HG02870 (cell line): ENCODE results near the gene BEGAIN.

Source experiments
- ATAC-seq: cut with Tn5 transposase; IDR thresholded peaks from one replicate; pipeline ENCODE4 v1.9.1; 2021; ENCODE audit warnings: mild to moderate bottlenecking, moderate library complexity; ENCODE audit not compliant: unreplicated experiment

Gene BEGAIN

GRCh38 chr14:100601914-100602313 is 14.7 kb upstream of the BEGAIN start:
- no peak for ATAC-seq

- no peak for ATAC-seq
Observed at GRCh38 chr14:100601064-100601463, 13.8 kb upstream of the BEGAIN start.

- no peak for ATAC-seq
Observed at GRCh38 chr14:100599981-100600380, 12.8 kb upstream of the BEGAIN start.

DNA sequence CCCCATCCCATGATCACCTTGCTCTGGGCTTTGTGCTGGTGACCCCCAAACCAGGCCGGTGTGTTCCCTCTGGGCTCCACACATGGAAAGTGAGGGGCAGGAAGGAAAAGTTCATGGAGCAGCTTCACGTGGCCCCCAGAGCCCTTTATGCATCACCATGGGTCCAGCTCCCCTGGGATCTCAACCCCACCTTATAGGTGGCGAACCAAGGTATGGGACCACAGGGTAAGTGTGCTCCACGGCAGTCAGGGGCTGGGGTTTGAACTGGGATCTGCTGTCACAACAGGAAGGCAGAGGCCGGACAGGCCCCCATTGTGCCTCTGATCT is 7.4 kb upstream of the BEGAIN start:
- ATAC-seq, result no peak

DNA sequence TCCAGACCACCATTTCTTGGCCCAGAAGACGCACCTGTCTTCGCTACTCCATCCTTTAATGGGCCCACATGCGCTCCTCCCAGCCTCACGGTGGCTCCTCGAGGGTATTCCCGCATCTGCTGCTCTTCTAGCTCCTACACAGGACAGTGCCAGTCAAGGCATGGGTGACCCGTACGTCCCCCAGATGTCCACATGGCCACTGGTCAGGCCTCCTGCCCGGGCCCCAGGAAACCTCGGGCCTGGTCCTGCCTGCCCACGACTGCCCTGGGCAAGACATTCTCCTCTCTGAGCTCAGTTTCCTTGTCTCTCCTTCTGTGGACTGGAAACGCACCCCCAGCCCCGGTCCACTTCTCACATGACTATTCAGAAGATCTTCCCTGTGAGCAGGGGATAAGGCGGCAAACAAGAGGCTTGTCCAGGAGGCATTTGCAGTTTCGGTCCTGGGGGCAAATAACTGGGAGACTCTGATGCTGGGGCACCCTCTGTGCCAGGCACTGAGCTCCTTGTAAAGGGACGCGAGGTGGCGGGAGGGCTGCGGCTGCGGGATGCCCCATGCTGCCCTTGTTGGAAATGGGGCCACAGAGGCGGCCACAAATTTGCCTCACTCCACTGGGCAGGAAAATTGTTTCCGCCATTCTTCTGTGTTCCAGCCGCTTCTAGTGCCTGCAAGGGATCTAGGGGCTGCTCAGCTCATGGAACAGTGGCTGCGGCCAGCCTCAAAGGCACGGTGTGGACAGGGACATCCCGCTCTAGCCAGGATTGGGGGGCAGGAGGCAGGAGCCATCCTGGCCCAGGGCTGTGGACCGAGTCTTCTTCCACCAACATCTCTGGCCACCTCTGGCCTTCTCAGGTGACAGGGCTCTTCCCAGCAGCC is 6.8 kb upstream of the BEGAIN start:
- ATAC-seq, result no peak

GRCh38 chr14:100592972-100593371 is 5.8 kb upstream of the BEGAIN start:
- ATAC-seq, result no peak

DNA sequence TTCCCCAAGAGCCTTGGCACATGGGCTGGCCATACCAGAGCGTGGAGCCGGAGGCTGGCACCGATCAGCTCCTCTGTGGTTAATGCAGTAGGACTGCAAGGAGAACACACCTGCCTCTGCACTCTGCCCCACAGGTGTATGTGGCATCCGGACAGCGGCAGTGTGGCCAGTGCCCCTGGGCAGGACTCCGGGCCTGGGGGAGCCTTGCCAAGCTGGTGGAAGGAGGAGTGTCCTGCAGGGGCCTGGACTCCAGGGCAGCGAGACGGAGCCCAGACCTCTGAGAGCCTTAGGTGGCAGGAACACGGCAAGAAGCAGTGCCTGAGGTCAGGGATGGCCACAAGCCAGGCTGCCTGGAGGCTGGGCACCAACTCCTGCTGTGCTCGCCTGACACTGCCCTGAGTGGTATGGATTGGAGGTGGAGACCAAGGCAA is 5.3 kb upstream of the BEGAIN start:
- ATAC-seq, result no peak

GRCh38 chr14:100591453-100592371 is 4.5 kb upstream of the BEGAIN start:
- no peak for ATAC-seq

DNA sequence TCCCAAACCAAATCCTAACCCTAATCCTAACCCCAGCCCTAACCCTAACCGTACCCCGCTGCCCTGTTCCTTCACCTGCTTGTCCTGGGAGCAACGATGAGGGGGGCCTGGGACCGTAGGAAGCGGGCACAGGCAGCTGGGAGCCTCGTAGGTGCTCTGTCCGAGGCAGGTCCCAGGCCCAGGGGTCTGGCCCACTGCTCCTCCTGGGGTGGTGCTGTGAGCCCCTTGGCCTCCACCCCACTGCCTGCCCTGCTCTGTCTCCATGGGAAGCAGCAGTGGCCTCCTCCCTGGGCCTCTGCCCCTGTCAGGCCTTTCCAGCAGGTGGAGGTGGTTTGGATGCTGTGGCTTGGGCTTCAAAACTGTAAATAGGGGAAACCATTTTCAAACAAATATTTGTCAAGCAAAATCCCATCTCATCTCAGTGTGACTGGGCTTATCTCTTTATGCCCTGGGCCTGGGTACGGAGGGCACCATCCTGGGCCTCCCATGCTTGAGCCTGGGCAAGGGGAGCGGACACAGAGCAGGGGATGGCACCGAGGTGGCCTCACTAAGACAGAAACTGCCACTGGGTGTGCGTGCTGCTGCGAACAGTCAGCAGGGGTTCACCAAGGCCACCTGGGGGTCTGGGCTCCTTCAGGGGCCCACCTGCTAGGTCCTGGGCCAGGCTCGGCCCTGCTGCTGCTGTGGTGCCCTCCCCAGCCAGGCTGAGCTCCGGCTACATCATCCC is 3.7 kb upstream of the BEGAIN start:
- no peak for ATAC-seq

DNA sequence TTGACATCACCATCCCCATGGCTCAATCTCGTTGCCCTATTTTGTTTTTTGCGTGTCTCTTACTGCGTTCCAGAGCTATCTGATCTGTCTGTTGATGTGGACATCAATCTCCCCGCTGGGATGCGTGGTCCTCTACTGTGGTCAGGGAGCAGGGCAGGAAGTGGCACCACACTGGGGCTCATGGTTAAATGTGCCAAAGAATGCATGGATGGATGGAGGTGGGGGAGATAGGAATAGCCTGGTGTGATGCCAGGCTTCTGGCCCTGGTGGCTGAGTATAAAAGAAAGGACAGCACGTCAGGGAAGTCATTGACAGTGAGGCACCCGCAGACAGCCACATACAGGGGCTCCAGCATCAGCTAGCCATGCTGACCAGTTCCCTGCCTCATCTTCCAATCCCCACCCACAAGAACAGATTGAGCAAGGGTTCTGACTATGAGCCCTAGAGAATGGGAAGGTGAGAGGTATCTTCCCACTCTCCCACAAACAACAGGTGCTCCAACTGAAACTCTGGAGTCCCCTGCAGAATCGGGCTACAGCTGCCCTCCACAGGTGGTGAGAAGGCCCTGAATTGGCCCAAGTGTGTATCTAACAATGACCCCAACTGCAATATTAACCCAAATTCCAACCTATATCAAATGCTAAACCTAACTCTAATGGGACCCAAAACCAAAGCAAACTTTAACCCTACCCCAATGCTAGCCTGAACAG is 2.7 kb upstream of the BEGAIN start:
- no peak for ATAC-seq

- ATAC-seq, result no peak
Observed at GRCh38 chr14:100589071-100589759, 2.0 kb upstream of the BEGAIN start.

GRCh38 chr14:100588671-100589070 is 1.5 kb upstream of the BEGAIN start:
- ATAC-seq, result no peak

- ATAC-seq, result no peak
Observed at GRCh38 chr14:100587763-100588411, 670 bp upstream of the BEGAIN start.

DNA sequence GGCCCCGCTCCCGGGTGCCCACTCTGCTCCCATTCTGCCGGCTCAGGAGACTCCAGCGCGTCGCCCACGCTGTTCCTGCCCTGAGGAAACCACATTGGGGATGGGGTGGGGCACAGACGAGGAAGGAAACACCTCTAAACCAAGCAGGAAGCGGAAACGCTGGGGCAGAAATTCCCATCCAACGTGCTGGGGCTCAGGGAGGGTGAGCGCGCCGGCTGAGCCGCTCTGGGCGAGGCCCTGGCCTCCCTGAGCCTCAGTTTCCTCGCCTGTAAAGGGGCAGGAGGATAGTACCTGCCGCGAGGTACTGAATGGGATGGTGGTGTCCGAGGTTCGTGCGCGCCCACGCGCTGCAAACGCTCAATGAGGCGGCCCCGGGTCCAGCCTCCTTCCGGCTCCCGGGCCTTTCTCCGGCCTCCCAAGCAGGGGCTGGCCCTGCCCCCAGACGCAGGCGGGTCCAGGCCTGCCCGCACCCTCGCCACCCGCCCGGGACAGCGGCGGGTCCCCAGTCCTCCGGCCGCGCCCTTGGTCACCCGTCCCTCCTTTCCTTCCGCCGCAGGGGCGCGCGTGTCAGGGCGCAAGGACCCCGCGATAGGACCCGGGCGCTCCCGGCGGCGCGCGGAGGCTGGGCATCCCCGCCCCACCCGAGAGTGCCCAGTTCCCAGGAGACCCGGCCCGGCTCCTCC is 673 bp downstream of the BEGAIN start:
- no peak for ATAC-seq

- no peak for ATAC-seq
Observed at GRCh38 chr14:100586153-100586402, 1.1 kb downstream of the BEGAIN start.

GRCh38 chr14:100585448-100586152 is 1.6 kb downstream of the BEGAIN start:
- ATAC-seq, result no peak

DNA sequence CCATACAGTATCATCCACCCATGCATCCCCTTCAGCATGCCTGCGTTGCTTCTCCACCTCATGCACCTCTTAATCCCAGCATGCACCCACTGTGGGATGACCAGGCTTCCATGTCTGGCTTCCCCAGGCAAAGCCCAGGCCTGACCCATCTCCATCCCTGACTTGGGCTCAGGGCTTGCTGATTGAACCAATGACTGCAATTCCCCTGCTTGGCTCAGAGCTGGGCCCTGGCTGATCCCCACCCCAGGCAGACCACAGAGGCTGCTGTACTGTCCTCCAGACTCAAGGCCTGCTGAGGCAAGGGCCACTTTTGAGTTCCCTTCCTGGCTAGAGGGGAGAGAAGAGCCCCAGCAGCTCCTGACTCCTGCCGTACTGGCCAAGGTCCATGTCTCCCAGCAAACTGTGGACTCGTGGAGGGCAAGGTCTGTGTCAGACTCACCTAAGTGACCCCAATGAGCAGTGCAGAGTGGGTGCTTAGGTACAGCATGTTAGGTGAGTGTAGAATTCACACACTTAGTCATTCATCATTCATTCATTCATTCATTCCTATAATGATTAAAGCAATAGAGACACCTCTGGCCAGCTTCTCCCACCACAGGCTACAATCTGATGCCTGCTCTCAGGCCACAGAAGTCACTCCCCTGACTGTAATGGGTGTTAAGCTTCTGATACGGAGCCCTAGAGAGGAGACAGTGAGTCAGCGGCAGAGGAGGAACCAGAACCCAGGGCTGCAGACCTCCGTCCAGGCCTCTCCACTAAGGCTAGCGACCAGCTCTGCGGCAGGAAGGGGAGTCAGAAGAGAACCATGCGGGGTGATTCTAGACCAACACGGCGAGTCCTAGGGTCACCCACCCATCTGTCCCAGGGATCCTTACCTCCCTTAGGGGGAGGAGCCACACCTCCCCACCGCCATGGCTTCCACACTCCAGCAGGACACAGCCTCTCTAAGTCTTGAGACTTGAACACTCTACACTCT is 2.9 kb downstream of the BEGAIN start:
- ATAC-seq, result no peak

GRCh38 chr14:100583245-100583644 is 4.0 kb downstream of the BEGAIN start:
- no peak for ATAC-seq
